Measurements from ENCODE around the gene PRODH. TPM values are rescaled to one million over a fixed set of nuclear protein-coding genes. Genes with fewer than 3 reads are reported as not detected.
"Not testable (repeated sequence)": the region's sequence is repeated elsewhere in the genome, so short reads cannot be mapped to it uniquely, and the experiment has no call there.

PRODH gene
- total RNA-seq, 1 experiment from 2014 or later: not detected

DNA sequence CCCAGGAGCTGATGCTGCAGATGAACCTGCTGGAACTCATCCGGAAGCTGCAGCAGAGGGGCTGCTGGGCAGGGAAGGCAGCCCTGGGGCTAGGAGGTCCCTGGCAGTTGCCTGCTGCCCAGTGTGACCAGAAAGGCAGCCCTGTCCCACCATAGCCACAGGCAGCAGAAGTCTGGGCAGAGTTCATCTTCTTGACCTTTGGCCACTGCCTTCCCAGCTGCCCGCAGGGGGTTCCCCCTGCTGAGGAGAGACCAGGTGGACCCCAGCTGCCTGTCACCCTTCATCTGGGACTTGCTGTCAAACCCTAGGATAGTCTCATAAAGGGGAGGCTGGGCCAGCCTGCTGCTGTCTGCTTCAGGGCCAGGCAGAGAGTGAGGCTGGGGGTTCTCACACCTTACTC, 24.6 kb downstream of the PRODH start:
- H3K9ac ChIP-seq (ENCODE audit: low read length); H3K4me1 ChIP-seq (ENCODE audit: low read length); H3K79me2 ChIP-seq (ENCODE audit: low read length); H3K4me3 ChIP-seq (ENCODE audit: low read length); H4K20me1 ChIP-seq (ENCODE audit: insufficient read depth, low read depth, low read length); H3K27me3 ChIP-seq (ENCODE audit: low read length); DNase-seq; H2AFZ ChIP-seq (ENCODE audit: low read length); H3K36me3 ChIP-seq (ENCODE audit: insufficient read depth, low read length); H3K9me3 ChIP-seq (ENCODE audit: low read length); H3K9me2 ChIP-seq (replicated peaks; ENCODE audit: insufficient read depth, low read length); H3K27ac ChIP-seq (ENCODE audit: low read length); H3K4me2 ChIP-seq (ENCODE audit: low read depth, low read length, poor library complexity, severe bottlenecking): not testable (repeated sequence)

DNA sequence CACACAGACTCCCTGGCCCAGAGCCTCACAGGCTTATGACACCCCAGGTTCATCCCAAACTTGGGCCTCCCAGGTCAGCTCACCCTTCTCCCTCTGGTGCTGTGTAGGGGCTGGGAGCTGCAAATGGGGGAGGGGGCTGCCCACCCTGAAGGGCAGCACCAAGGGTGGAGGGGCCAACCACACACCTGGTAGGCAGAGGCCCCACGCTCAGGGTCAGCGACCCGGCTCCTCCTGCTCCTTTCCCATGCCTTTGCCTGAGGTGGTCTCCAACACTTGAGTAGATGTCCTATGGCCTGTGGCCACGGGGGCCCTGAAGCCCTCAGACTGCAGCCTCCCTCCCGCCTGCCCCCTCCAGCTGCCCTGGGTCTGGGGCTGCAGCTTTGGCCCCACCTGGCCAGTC, 26.5 kb downstream of the PRODH start:
- H3K4me1 ChIP-seq (ENCODE audit: low read length): no peaks in the 10 kb centered on the region
- no peaks in the 10 kb centered on the region for H3K79me2 ChIP-seq (ENCODE audit: low read length)
- no peaks in the 10 kb centered on the region for H3K9me2 ChIP-seq (replicated peaks; ENCODE audit: insufficient read depth, low read length)
- no peak overlapping the region for H3K4me2 ChIP-seq (ENCODE audit: low read depth, low read length, poor library complexity, severe bottlenecking)
- H4K20me1 ChIP-seq (ENCODE audit: insufficient read depth, low read depth, low read length): no peaks in the 10 kb centered on the region
- H3K27me3 ChIP-seq (ENCODE audit: low read length): no peaks in the 10 kb centered on the region
- no peaks in the 10 kb centered on the region for H3K36me3 ChIP-seq (ENCODE audit: insufficient read depth, low read length)
- H2AFZ ChIP-seq (ENCODE audit: low read length): no peak overlapping the region
- DNase-seq: no peak
- no peak overlapping the region for H3K27ac ChIP-seq (ENCODE audit: low read length)
- H3K4me3 ChIP-seq (ENCODE audit: low read length): no peak overlapping the region
- no peaks in the 10 kb centered on the region for H3K9me3 ChIP-seq (ENCODE audit: low read length)
- H3K9ac ChIP-seq (ENCODE audit: low read length): no peak overlapping the region

DNA sequence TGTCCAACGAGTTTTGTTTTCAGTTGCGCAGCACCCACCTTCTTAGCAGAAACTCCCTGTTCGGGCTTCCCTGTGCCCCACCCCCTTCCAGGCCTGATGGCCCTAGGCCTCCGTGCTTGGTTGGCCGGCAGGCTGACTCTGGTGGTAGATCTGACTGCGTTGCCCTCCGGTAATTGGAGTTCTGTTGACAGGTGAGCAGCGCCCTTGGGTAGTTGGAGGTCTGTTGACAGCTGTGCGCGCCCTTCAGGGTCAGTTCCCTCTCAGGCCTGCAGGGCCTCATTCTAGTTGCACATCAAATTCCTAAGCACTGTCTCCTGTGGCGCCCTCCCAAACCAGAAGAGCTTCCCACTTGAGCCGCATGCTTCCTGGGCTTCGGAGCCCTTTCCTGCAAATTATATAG, 29.2 kb downstream of the PRODH start:
- no peaks in the 10 kb centered on the region for H3K9me2 ChIP-seq (replicated peaks; ENCODE audit: insufficient read depth, low read length)
- H3K27ac ChIP-seq (ENCODE audit: low read length): no peak overlapping the region
- H3K4me1 ChIP-seq (ENCODE audit: low read length): no peaks in the 10 kb centered on the region
- no peaks in the 10 kb centered on the region for H4K20me1 ChIP-seq (ENCODE audit: insufficient read depth, low read depth, low read length)
- H3K4me2 ChIP-seq (ENCODE audit: low read depth, low read length, poor library complexity, severe bottlenecking): no peak overlapping the region
- no peaks in the 10 kb centered on the region for H3K27me3 ChIP-seq (ENCODE audit: low read length)
- no peaks in the 10 kb centered on the region for H3K9me3 ChIP-seq (ENCODE audit: low read length)
- no peaks in the 10 kb centered on the region for H3K36me3 ChIP-seq (ENCODE audit: insufficient read depth, low read length)
- no peak for DNase-seq
- no peaks in the 10 kb centered on the region for H3K79me2 ChIP-seq (ENCODE audit: low read length)
- H3K9ac ChIP-seq (ENCODE audit: low read length): no peak overlapping the region
- no peak overlapping the region for H3K4me3 ChIP-seq (ENCODE audit: low read length)
- H2AFZ ChIP-seq (ENCODE audit: low read length): no peak overlapping the region

DNA sequence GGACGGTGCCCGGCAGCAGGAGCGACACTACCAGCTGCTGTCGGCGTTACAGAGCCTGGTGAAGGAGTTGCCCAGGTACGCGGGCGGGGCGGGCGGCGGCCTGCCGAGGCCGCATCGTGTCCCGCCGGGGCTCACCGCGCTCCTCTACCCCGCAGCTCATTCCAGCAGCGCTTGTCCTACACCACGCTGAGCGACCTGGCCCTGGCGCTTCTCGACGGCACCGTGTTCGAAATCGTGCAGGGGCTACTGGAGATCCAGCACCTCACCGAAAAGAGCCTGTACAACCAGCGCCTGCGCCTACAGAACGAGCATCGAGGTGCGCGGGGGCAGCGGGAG, 29.7 kb downstream of the PRODH start:
- not testable (repeated sequence) for H3K27me3 ChIP-seq (ENCODE audit: low read length); H3K4me3 ChIP-seq (ENCODE audit: low read length); H4K20me1 ChIP-seq (ENCODE audit: insufficient read depth, low read depth, low read length); H3K9me2 ChIP-seq (replicated peaks; ENCODE audit: insufficient read depth, low read length); H3K9me3 ChIP-seq (ENCODE audit: low read length); H3K4me1 ChIP-seq (ENCODE audit: low read length); H3K79me2 ChIP-seq (ENCODE audit: low read length); H3K36me3 ChIP-seq (ENCODE audit: insufficient read depth, low read length); H3K9ac ChIP-seq (ENCODE audit: low read length); DNase-seq; H3K4me2 ChIP-seq (ENCODE audit: low read depth, low read length, poor library complexity, severe bottlenecking); H3K27ac ChIP-seq (ENCODE audit: low read length); H2AFZ ChIP-seq (ENCODE audit: low read length)

DNA sequence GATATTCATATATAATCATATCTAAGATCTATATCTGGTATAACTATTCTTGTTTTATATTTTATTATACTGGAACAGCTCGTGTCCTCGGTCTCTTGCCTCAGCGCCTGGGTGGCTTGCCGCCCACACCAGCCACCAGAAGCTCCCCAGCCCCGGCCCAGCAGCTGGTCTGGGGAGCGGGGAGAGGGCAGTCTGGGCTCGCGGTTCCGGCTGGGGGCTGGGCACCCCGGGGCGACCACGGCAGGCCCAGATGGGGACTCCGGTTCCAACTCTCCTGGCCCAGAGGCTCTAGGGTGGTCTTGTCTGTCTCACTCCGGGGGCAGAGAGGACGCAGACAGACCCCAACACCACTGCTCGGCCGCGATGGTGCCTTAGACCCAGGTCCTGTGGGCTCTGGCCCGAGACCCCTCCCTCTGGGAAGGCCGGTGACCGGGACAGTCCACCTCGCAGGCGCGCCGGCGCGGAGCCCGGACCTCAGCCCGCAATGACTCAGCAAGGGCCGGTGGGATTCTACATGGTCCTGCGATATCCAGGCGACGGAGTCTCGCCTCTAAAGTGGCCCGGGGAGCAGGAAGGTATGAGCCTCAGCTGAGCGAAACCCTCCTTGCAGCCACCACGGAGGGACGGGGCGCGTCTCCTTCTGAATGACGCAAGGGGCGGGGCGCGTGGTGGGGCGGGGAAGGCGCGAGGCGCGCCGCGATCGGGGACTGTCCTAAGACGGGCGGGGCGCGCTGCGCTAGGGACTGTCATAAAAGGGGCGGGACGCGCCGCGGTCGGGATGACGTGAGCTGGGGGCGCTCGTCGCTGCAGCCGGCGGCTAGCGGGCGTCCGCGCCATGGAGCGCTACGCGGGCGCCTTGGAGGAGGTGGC, 30.3 kb downstream of the PRODH start, which contains the start of gene DGCR6:
TSS of gene DGCR6 (plus strand) at position 781 of the 870 bp plus-strand sequence. CDS start at position 836, 55 bp downstream.
- no peak within 1 kb of the TSS for H3K4me2 ChIP-seq (ENCODE audit: low read depth, low read length, poor library complexity, severe bottlenecking)
- no peak for DNase-seq
- H3K79me2 ChIP-seq (ENCODE audit: low read length): no peaks in the 10 kb centered on the region
- no peak within 1 kb of the TSS for H3K4me3 ChIP-seq (ENCODE audit: low read length)
- H3K4me1 ChIP-seq (ENCODE audit: low read length): no peaks in the 10 kb centered on the region
- H3K27me3 ChIP-seq (ENCODE audit: low read length): no peaks in the 10 kb centered on the region
- H3K9me2 ChIP-seq (replicated peaks; ENCODE audit: insufficient read depth, low read length): no peaks in the 10 kb centered on the region
- H3K36me3 ChIP-seq (ENCODE audit: insufficient read depth, low read length): no peaks in the 10 kb centered on the region
- no peak within 1 kb of the TSS for H2AFZ ChIP-seq (ENCODE audit: low read length)
- H4K20me1 ChIP-seq (ENCODE audit: insufficient read depth, low read depth, low read length): no peaks in the 10 kb centered on the region
- no peaks in the 10 kb centered on the region for H3K9me3 ChIP-seq (ENCODE audit: low read length)
- no peak within 1 kb of the TSS for H3K27ac ChIP-seq (ENCODE audit: low read length)
- H3K9ac ChIP-seq (ENCODE audit: low read length): no peak within 1 kb of the TSS

DNA sequence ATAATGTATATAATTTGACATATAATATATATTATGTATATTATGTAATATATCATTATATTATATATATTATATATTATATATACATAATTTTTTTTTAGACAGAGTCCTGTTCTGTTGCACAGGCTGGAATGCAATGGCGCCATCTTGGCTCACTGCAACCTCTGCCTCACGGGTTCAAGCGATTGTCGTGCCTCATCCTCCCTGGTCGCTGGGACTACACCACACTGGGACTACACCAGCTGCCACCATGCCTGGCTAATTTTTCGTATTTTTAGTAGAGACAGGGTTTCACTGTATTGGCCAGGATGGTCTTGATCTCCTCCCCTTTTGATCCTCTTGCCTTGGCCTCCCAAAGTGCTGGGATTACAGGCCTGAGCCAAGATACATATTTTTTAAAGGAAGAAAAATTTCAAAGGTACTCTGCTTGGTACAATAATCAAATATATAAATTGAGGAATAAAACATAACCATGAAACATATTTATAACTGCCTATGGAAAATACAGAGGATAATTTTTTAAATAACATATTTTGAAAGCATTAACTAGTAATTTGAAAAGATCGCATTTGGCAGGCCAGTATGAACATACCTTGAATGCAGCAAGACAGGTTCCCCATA, 39.9 kb downstream of the PRODH start:
- H3K36me3 ChIP-seq (ENCODE audit: insufficient read depth, low read length); H3K4me2 ChIP-seq (ENCODE audit: low read depth, low read length, poor library complexity, severe bottlenecking); H3K9ac ChIP-seq (ENCODE audit: low read length); H3K79me2 ChIP-seq (ENCODE audit: low read length); H3K9me2 ChIP-seq (replicated peaks; ENCODE audit: insufficient read depth, low read length); H4K20me1 ChIP-seq (ENCODE audit: insufficient read depth, low read depth, low read length); H3K9me3 ChIP-seq (ENCODE audit: low read length); H3K27ac ChIP-seq (ENCODE audit: low read length); H3K27me3 ChIP-seq (ENCODE audit: low read length); H2AFZ ChIP-seq (ENCODE audit: low read length); H3K4me1 ChIP-seq (ENCODE audit: low read length); DNase-seq; H3K4me3 ChIP-seq (ENCODE audit: low read length): not testable (repeated sequence)

DNA sequence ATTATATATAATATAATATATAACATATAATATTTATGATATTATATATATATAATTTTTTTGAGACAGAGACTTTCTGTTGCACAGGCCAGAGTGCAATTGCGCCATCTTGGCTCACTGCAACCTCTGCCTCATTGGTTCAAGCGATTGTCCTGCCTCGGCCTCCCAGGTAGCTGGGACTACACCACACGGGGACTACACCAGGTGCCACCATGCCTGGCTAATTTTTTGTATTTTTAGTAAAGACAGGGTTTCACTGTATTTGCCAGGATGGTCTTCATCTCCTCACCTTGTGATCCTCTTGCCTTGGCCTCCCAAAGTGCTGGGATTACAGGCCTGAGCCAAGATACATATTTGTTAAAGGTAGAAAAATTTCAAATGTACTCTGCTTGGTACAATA, 42.3 kb downstream of the PRODH start:
- not testable (repeated sequence) for H3K9me3 ChIP-seq (ENCODE audit: low read length); H3K27me3 ChIP-seq (ENCODE audit: low read length); H3K9ac ChIP-seq (ENCODE audit: low read length); H3K79me2 ChIP-seq (ENCODE audit: low read length); H3K4me2 ChIP-seq (ENCODE audit: low read depth, low read length, poor library complexity, severe bottlenecking); H3K27ac ChIP-seq (ENCODE audit: low read length); DNase-seq; H2AFZ ChIP-seq (ENCODE audit: low read length); H3K9me2 ChIP-seq (replicated peaks; ENCODE audit: insufficient read depth, low read length); H3K4me3 ChIP-seq (ENCODE audit: low read length); H3K36me3 ChIP-seq (ENCODE audit: insufficient read depth, low read length); H3K4me1 ChIP-seq (ENCODE audit: low read length); H4K20me1 ChIP-seq (ENCODE audit: insufficient read depth, low read depth, low read length)

DNA sequence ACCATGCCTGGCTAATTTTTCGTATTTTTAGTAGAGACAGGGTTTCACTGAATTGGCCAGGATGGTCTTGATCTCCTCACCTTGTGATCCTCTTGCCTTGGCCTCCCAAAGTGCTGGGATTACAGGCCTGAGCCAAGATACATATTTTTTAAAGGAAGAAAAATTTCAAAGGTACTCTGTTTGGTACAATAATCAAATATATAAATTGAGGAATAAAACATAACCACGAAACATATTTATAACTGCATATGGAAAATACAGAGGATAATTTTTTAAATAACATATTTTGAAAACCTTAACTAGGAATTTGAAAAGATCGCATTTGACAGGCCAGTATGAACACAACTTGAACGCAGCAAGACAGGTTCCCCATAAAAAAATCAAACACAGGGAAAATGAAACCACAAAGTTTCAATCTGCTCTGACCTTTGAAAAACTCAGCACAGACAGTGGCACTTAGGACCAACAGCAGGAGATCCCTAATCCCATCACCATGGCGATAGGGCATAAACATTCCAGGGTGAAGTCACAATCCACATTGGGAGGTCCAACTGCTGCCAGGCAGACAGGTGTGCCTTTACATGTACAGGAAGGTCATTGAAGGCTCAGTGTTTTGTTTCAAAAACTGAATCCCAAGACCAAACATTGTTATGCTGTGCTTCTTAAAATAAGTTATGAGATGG, 45.4 kb downstream of the PRODH start:
- H2AFZ ChIP-seq (ENCODE audit: low read length); DNase-seq; H3K27ac ChIP-seq (ENCODE audit: low read length); H3K4me3 ChIP-seq (ENCODE audit: low read length); H3K9me2 ChIP-seq (replicated peaks; ENCODE audit: insufficient read depth, low read length); H4K20me1 ChIP-seq (ENCODE audit: insufficient read depth, low read depth, low read length); H3K9me3 ChIP-seq (ENCODE audit: low read length); H3K4me2 ChIP-seq (ENCODE audit: low read depth, low read length, poor library complexity, severe bottlenecking); H3K4me1 ChIP-seq (ENCODE audit: low read length); H3K79me2 ChIP-seq (ENCODE audit: low read length); H3K27me3 ChIP-seq (ENCODE audit: low read length); H3K9ac ChIP-seq (ENCODE audit: low read length); H3K36me3 ChIP-seq (ENCODE audit: insufficient read depth, low read length): not testable (repeated sequence)

Data from Karpas-422 (cell line).